Testis (tissue), 2 donors: ENCODE measurements around the gene UBE2E3.

Experiments
- POLR2A ChIP-seq: fragments of 450-650 bp; IDR thresholded peaks from one replicate; pipeline ENCODE4 v1.6.1; 2017; ENCODE audit warnings: antibody characterized with exemption, mild to moderate bottlenecking, moderate library complexity
- TF ChIP-seq, protein P1 (sequence below), 3 experiments: fragments of 450-650 bp in 2 of 3; fragments of 200-600 bp in 1 of 3; sonication (generic) in 1 of 3; IDR thresholded peaks; one replicate each; pipeline ENCODE4 v1.5.1; 2016 to 2019; ENCODE audit warnings: antibody characterized with exemption in 3 of 3, mild to moderate bottlenecking in 2 of 3, moderate library complexity in 1 of 3

DNA sequence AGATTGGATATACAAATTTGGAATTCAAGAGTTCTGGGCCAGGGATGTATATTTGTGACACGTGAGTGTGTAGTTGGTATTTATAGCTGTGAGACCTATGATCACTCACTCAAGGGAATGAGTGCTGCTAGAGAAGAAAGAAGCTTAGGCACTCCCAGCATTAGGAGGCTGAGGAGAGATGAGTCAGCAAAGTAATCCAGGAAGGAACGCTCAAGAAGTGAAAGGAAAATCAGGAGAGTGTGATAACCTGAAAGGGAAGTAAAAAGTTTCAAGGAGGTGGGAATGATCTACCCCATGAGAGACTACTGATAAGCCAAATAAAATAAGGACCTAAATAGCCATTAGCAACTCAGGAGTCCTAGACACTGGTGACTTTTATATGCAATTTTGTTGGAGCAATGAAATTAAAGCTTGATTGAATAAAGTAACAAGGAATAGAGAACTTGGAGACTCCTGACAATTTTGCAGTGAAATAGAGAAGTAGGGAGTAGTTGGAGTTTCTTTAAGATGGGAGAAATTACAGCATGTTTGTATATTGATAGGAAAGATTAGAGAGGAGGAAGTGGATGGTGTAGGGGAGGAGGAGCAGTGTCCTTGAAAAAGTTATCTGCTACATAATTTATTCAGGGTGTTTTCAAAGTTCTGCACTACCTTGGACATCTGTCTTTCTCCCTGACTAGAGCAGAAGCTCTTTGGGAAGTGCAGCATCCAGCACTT is 89.9 kb downstream of the UBE2E3 start:
- TF ChIP-seq, protein P1, sequence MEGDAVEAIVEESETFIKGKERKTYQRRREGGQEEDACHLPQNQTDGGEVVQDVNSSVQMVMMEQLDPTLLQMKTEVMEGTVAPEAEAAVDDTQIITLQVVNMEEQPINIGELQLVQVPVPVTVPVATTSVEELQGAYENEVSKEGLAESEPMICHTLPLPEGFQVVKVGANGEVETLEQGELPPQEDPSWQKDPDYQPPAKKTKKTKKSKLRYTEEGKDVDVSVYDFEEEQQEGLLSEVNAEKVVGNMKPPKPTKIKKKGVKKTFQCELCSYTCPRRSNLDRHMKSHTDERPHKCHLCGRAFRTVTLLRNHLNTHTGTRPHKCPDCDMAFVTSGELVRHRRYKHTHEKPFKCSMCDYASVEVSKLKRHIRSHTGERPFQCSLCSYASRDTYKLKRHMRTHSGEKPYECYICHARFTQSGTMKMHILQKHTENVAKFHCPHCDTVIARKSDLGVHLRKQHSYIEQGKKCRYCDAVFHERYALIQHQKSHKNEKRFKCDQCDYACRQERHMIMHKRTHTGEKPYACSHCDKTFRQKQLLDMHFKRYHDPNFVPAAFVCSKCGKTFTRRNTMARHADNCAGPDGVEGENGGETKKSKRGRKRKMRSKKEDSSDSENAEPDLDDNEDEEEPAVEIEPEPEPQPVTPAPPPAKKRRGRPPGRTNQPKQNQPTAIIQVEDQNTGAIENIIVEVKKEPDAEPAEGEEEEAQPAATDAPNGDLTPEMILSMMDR (IDR thresholded peaks at IDR 0.05): no peak
- TF ChIP-seq POLR2A: no peak
